Brain microvascular endothelial cell (primary cell): ENCODE measurements around the gene DOCK1.

Experiments used
- DNase-seq: peaks from one replicate; pipeline ENCODE4 v3.0.0-alpha.2; 2020
- H3K27ac ChIP-seq: fragments of 250-450 bp; sonication (Bioruptor Pico); 2 replicates; pipeline ENCODE4 v1.5.1; 2020; ENCODE audit warnings: mild to moderate bottlenecking, moderate library complexity
- H3K27me3 ChIP-seq: fragments of 250-450 bp; sonication (Bioruptor Pico); replicated peaks from 2 replicates; pipeline ENCODE4 v1.5.1; 2020; ENCODE audit warnings: mild to moderate bottlenecking
- H3K36me3 ChIP-seq: fragments of 250-450 bp; sonication (Bioruptor Pico); replicated peaks from 2 replicates; pipeline ENCODE4 v1.5.1; 2020; ENCODE audit warnings: mild to moderate bottlenecking
- H3K4me3 ChIP-seq: 2 replicates; pipeline ENCODE4 v1.5.1; 2011; ENCODE audit warnings: low read depth, mild to moderate bottlenecking, control low read depth, low read length, moderate library complexity
- in situ Hi-C: cut with HindIII; loops from 2 replicates; pipeline ENCODE4 v1.10.0; 2017; ENCODE audit warnings: low sequenced_read_pairs, low pct_ligation_motif_present
- TF ChIP-seq, protein P1 (sequence below): IDR thresholded peaks from 2 replicates; pipeline ENCODE4 v1.5.1; 2011; ENCODE audit warnings: low read depth, mild to moderate bottlenecking, moderate library complexity, low read length, control low read depth, inconsistent platforms; ENCODE audit errors: missing control alignments

The DOCK1 gene

DNA sequence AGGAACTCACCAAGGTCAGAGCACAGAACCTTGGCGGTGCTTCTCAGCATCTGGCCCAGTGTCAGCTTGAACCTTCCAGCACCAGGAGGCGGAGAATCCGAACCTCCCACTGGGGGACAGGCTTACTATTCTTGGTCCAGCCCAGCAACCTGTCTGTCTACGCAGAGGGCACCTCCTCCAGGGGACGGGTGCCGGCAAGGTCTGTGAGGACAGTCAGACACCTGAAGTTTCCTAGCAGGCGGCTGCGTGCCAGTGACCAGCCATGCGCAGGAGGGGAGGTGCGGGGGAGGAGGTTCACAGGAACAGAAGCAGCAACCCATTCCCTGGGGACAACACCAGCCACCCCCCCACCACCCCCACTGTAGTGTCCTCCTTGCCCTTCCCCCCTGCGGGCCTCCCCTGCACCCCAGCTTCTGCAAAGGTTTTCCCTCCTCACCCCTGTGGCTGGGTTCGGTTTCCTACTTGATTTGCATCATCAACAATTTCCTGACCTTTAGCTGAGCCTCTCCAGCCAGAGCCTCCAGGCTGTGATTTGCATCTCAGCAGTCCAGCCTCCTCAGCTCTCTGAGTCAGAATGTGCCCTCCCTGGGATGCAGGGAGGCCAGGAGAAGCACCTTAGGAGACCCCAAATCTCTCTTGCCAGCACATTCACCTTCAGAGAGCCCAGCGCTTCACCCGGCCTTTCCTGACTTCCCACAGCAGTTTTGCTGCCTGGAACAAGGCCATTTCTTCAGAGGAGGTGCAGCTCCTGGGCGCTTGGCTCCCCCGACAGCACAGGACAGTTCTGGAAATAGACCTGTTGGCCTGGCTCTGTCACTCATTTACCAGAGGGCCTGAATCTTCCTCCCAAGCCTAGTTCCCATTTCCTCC lies 536.4 kb downstream of the DOCK1 start:
- Histone ChIP-seq H3K27me3 (no peaks in the 10 kb centered on the region), H3K36me3 (peaks cover 12% of the 10 kb centered on the region), H3K27ac (no peak overlapping the region), H3K4me3 (no peak overlapping the region)
- in situ Hi-C loops = no loop called here
- DNase-seq = no peak
- TF ChIP-seq, protein P1, sequence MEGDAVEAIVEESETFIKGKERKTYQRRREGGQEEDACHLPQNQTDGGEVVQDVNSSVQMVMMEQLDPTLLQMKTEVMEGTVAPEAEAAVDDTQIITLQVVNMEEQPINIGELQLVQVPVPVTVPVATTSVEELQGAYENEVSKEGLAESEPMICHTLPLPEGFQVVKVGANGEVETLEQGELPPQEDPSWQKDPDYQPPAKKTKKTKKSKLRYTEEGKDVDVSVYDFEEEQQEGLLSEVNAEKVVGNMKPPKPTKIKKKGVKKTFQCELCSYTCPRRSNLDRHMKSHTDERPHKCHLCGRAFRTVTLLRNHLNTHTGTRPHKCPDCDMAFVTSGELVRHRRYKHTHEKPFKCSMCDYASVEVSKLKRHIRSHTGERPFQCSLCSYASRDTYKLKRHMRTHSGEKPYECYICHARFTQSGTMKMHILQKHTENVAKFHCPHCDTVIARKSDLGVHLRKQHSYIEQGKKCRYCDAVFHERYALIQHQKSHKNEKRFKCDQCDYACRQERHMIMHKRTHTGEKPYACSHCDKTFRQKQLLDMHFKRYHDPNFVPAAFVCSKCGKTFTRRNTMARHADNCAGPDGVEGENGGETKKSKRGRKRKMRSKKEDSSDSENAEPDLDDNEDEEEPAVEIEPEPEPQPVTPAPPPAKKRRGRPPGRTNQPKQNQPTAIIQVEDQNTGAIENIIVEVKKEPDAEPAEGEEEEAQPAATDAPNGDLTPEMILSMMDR = no peak

DNA sequence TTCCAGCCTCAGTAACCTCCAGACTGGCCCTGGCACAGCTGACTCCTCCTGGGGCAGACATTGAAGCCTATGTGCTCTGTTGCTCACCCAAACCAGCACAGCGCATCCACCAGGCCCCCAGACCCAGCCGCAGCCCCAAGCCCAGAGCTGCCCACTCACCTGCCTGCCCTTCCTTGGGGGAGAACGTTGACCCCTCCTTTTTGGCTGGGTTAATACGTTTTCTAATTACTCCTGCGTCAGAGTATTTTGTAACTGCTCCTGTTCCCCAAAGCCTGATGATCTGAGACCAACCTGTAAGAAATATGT lies 536.9 kb downstream of the DOCK1 start:
- no peaks in the 10 kb centered on the region for H3K27me3 ChIP-seq
- no peak overlapping the region for H3K27ac ChIP-seq
- DNase-seq = no peak
- TF ChIP-seq, protein P1 = no peak
- H3K36me3 ChIP-seq = peaks cover 12% of the 10 kb centered on the region
- no peak overlapping the region for H3K4me3 ChIP-seq
- in situ Hi-C loops = no loop called here

DNA sequence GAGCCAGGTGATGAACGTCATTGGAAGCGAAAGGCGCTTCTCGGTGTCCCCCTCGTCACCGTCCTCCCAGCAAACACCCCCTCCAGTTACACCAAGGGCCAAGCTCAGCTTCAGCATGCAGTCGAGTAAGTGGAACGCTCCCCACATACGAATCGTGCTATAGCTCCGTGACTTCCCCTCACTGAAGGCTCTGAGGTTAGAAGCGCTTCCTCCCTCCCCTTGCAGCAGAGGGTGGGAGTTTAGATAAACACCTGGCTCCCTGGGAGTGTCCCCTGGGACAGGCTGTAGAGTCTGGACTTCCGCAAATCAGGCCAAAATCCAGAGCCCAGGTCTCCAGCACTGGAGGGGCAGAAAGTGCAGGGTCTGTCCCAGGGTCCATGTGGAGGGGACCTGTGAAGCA lies 538.9 kb downstream of the DOCK1 start:
- Histone ChIP-seq H3K27me3 (no peaks in the 10 kb centered on the region), H3K4me3 (no peak overlapping the region), H3K36me3 (peaks cover 13% of the 10 kb centered on the region), H3K27ac (no peak overlapping the region)
- in situ Hi-C loops = no loop called here
- TF ChIP-seq, protein P1 = no peak
- no peak for DNase-seq

DNA sequence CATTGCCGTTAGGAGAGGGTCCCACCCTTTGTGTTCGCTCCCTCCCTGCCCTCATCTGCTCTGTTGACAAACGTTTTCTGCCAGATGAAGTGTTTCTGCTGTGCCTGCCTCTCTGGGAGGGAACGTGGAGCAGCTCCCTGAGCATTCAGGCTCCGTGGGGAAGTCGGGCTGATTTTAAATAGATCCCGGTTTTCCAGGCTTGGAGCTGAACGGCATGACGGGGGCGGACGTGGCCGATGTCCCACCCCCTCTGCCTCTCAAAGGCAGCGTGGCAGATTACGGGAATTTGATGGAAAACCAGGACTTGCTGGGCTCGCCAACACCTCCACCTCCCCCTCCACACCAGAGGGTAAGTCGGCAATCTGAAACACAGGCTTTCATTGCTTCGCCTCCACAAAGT lies 542.0 kb downstream of the DOCK1 start:
- TF ChIP-seq, protein P1 = no peak
- DNase-seq = no peak
- Histone ChIP-seq H3K36me3 (peaks cover 14% of the 10 kb centered on the region), H3K27me3 (no peaks in the 10 kb centered on the region), H3K27ac (no peak overlapping the region), H3K4me3 (no peak overlapping the region)
- in situ Hi-C loops = no loop called here

DNA sequence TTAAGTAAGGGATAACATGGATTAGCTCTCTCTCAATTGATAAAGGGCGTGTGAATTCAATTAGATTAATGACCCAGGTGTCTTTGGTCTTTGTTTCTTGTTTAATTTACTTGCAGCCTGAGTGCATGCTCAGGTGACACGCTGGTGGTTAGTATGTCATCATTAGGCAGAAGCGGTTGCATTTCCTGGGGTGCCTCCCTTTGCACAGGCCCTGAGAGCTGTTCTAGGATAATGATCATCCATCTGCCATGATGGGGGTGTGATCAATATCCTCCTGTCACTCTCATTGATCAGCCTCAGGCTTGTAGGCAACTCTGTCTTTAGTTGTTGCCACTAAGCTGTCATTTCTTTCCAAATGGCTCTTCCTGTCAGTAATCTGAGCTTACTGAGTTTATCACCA lies 544.3 kb downstream of the DOCK1 start:
- no peak overlapping the region for H3K27ac ChIP-seq
- H3K36me3 ChIP-seq = peaks cover 14% of the 10 kb centered on the region
- in situ Hi-C loops = no loop called here
- no peak for DNase-seq
- TF ChIP-seq, protein P1 = no peak
- H3K4me3 ChIP-seq = no peak overlapping the region
- H3K27me3 ChIP-seq = no peaks in the 10 kb centered on the region

DNA sequence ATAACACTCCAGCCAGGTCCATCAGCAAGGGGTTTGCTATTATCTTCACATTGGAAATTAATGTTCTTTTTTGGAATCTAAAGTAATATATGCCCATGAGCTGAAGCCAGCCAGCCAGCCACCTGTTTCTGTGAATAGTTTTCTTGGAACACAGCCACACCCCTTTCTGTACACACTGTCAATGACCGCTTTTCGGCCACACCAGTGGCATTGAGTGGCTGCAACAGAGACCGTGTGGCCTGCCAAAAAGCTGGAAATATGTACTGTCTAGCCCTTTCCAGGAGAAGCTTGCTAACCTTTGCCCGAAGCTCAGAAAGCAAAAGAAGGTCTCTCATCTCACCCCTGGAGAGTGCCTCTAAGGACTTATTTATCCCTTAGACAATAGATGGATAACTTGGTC lies 545.4 kb downstream of the DOCK1 start:
- in situ Hi-C loops = no loop called here
- Histone ChIP-seq H3K27me3 (no peaks in the 10 kb centered on the region), H3K4me3 (no peak overlapping the region), H3K27ac (no peak overlapping the region), H3K36me3 (peaks cover 9% of the 10 kb centered on the region)
- TF ChIP-seq, protein P1 = no peak
- DNase-seq = no peak
